GM19455 (cell line): ENCODE data around the gene SENP5.
"Not testable (repeated sequence)": the region's sequence is repeated elsewhere in the genome, so short reads cannot be mapped to it uniquely, and the experiment has no call there.

Source experiments
- ATAC-seq: cut with Tn5 transposase; IDR thresholded peaks from one replicate; pipeline ENCODE4 v1.9.1; 2021; ENCODE audit not compliant: unreplicated experiment

SENP5 gene

GRCh38 chr3:196867507-196868296, at the start of gene SENP5:
Gene SENP5 (plus strand): TSS chr3:196867920. CDS start chr3:196885182, 17,262 bp downstream.
- ATAC-seq = peak; percentile 87

- ATAC-seq = no peak
Observed at GRCh38 chr3:196821806-196822355, 45.8 kb upstream of the SENP5 start.

- not testable (repeated sequence) for ATAC-seq
Observed at GRCh38 chr3:196829651-196830050, 38.1 kb upstream of the SENP5 start.

GRCh38 chr3:196835086-196835485, 32.6 kb upstream of the SENP5 start:
- no peak for ATAC-seq

- ATAC-seq = not testable (repeated sequence)
Observed at GRCh38 chr3:196836626-196837025, 31.1 kb upstream of the SENP5 start.

DNA sequence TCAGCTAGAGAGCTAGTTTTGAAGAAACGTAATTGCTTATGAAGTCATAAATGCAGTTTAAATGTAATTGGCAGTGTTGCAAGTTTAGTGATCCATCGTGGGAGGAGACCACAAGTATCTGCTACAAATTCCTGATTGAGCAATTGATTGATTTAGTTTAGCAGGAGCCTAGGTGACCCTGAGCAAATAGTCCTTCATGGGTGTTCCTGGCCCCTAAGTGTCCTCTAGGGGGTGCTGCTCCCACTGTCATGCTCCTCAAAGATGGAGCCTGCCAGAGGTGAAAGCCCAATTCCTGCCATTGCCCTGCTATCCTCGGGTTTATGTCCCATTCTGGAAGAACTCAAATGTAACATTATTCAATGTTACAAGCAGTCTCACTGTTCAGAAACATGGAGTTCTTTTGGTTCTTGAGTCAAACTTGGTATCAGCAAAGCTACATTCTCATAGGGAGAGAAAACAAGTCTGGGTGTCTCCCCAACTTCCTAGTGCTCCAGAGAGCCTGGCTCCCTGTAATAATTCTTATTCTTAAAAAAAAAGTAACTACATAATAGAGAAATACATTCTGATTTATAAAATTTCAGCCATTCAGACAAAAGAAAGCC, 29.8 kb upstream of the SENP5 start:
- ATAC-seq = no peak

DNA sequence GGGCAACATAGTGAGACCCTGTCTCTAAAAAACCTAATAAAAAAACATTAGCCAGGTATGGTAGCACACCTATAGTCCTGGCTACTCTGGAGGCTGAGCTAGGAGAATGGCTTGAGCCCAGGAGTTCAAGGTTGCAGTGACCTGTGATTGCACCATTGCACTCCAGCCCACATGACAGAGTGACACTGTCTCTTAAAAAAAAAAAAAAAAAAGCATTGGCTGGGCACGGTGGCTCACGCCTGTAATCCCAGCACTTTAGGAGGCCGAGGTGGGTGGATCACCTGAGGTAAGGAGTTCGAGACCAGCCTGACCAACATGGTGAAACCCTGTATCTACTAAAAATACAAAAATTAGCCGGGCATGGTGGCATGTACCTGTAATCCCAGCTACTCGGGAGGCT, 28.4 kb upstream of the SENP5 start:
- not testable (repeated sequence) for ATAC-seq

GRCh38 chr3:196842567-196843434, 24.9 kb upstream of the SENP5 start:
- no peak for ATAC-seq

- no peak for ATAC-seq
Observed at GRCh38 chr3:196843435-196844110, 24.1 kb upstream of the SENP5 start.

DNA sequence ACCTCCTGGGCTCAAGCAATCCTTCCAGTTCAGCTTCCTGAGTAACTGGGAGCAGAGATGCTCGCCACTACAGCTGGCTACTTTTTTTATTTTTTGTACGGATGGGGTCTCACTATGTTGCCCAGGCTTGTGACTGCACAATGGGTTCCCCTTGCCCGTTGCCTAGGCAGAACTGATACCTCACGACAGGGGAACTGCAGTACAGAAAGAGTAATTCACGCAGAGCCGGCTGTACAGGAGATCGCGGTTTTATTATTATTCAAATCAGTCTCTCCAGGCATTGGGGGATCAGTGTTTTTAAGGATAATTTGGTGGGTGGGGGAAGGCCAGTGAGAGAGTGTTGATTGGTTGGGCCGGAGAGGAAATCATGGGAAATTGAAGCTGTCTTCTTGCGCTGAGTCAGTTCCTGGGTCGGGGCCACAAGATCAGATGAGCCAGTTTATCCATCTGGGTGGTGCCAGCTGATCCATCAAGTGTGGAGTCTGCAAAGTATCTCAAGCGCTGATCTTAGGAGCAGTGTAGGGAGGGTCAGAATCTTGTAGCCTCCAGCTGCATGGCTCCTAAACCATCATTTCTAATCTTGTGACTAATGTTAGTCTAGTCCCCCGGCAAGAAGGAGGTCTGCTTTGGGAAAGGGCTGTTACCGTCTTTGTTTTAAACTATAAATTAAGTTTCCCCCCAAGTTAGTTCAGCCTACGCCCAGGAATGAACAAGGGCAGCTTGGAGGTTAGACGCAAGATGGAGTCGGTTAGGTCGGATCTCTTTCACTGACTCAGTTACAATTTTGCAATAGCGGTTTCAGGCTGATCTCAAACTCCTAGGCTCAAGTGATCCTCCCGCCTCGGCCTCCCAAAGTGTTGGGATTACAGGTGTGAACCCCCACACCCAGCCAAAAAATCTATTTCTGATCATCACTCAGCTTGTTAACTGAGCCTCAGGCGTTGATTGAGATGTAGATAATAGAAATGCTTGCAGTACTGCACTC, 23.2 kb upstream of the SENP5 start:
- not testable (repeated sequence) for ATAC-seq

DNA sequence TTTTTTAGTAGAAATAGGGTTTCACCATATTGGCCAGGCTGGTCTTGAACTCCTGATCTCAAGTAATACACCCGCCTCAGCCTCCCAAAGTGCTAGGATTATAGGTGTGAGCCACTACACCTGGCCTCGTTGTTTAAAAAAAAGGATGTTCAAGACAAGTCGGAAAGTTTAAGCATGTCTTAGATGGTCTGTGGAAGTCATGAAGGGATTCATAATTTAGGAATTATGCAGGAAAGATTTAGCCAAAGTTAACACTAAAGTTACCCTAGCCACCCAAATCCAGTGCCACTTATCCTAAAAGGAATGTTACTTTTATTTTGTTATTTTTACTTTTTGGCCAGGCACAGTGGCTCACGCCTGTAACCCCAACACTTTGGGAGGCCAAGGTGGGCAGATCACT, 19.3 kb upstream of the SENP5 start:
- not testable (repeated sequence) for ATAC-seq

DNA sequence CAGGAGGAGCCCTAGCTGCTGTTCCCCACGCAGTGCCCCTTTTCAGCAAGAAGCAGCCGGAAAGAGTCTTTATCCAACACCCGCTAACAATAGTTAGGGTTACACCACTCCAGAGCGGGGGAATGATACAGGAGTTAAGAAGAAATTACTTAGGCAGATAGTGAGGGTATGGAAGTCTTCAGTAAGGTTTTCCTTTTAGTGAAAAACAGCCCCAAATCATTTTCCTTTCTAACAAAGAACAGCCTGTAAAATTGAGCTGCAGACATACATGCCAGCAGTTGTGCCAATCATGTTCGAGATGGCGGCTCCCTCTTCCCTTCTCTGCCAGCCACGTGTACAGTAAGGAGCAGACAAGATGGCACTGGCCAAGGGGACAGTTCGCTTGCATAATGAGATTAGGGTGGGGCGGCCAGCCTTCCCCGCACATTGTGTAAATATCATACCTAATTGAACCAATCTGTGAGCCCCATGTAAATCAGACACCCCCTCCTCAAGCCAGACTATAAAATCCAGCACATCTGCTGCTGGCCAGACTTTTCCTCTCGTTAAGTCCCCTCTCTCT, 18.5 kb upstream of the SENP5 start:
- ATAC-seq = no peak

DNA sequence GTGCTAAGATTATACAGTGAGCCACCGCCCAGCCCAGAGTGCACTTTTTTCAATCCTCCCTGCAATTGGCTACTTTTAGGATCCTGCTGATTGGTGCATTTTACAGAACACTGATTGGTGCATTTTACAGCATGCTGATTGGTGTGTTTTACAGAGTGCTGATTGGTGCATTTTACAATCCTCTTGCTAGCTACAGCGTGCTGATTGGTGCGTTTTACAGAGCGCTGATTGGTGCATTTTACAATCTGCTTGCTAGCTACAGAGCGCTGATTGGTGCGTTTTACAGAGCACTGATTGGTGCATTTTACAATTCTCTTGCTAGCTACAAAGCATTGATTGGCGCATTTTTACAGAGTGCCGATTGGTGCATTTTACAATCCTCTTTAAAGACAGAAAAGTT, 4.7 kb upstream of the SENP5 start:
- not testable (repeated sequence) for ATAC-seq

DNA sequence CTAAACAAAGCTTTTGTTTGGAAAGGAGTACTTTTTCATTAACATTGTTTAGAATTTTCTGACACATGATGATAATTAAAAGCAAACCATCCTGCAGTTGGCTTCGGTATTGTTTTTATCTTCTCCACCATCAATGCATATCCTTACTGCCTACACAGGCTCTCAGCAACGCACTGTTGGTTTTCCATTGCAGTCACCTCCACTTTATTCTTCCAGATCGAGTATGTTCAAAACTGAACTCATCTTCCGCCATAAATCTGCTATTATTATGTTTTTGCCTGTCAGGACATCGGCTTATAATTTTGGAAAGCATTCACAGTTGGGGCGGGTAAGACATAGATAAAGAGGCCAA, 589 bp upstream of the SENP5 start:
- ATAC-seq = no peak

- ATAC-seq = peak; percentile 35
Observed at GRCh38 chr3:196868297-196868661, 559 bp downstream of the SENP5 start.

DNA sequence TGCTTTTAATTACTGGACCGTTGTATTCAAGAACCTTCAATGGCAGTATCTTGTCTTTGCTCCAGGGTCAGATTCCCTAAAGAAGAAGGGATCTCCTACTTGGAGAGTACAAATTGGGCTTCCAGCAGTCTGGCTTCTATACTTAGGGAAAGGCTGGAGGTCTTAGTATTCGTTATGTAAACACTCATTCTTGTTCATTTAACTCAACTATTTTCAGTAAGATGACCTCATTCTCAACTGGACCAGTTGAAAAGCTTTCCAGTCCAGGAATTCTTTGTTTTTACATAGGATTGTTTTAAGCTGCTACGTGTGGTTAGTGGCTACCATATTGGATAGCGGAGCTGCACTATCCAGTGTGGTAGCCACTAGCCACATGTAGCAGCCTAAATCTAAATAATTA, 4.6 kb downstream of the SENP5 start:
- no peak for ATAC-seq

- ATAC-seq = not testable (repeated sequence)
Observed at GRCh38 chr3:196874511-196875094, 6.9 kb downstream of the SENP5 start.

DNA sequence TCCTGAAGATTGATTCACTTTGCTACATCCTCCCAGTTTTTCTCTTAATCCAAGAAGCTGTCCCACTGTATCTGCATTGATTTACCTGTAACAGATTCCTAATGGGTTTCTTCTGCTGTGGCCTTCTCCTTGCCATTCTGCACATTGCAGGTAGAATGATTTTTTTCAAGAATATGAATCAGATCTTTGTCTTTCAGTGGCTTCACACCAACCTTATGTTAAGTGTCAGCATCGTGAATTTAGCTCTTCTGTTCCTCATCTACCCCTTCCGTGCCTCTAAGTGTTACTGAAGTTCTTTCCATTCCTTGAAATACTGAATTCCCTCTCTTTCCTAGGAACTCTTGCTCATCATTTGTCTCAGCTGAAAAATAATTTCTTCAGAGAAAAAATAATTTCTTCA, 7.5 kb downstream of the SENP5 start:
- ATAC-seq = no peak

DNA sequence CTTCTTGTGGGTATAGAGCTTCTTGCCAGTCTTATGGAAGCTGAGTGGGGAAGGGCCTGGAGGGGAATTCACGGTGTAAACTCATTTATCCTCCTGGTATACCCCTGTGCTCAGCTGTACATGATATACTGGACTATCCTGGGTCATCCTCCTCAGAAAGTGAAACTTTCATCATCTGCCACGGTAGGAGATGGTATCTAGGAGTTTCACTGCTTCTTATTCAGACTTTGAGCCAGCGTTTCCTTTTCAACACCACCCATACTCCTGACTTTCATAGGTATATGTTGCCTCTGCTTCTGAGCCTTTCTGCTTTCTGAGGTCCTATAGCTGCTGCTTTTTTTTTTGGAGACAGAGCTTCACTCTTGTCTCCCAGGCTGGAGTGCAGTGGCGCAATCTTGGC, 15.6 kb downstream of the SENP5 start:
- no peak for ATAC-seq
